ENCODE results near the gene SLC35F6.

Gene SLC35F6

GRCh38 chr2:26722328-26722727, 41.8 kb upstream of the SLC35F6 start:
- no peak for TF ChIP-seq TAF1 (IDR thresholded peaks at IDR 0.05; ENCODE audit: borderline replicate concordance, insufficient read depth, low read length)
- TF ChIP-seq SIN3A (IDR thresholded peaks at IDR 0.05; ENCODE audit: borderline replicate concordance, insufficient read depth, low read length) = no peak
- no peak for TF ChIP-seq REST (IDR thresholded peaks at IDR 0.05; ENCODE audit: insufficient read depth in 1 of 2, low read depth in 2 of 2, low read length in 2 of 2)
- no peak for TF ChIP-seq FOXP2 (optimal IDR thresholded peaks at IDR 0.05; ENCODE audit: borderline replicate concordance, extremely low read depth, extremely low read length, insufficient read depth)
- no peak for TF ChIP-seq POLR2AphosphoS5 (IDR thresholded peaks at IDR 0.05; ENCODE audit: low read depth, low read length)

DNA sequence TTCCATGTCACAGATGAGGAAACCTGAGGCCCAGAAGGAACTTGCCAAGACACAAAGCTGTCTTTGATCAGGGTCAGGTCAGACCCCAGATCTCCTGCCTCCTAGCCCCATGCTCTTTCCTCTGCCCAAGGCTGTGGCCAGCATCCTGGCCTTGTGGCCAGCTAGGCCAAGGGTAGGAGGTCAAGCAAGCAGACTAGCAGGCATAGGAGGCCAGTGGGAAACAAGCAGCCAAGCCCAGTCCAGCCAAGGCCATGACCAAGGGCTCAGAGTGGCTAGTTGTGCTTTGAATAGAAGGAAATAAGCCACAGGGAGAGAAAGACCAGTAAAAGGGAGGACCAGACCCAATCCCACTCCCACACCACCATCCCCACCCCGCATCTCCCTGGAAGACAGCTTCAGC, 41.2 kb upstream of the SLC35F6 start:
- no peak for TF ChIP-seq FOXP2 (optimal IDR thresholded peaks at IDR 0.05; ENCODE audit: borderline replicate concordance, extremely low read depth, extremely low read length, insufficient read depth)
- TF ChIP-seq SIN3A (IDR thresholded peaks at IDR 0.05; ENCODE audit: borderline replicate concordance, insufficient read depth, low read length) = no peak
- no peak for TF ChIP-seq POLR2AphosphoS5 (IDR thresholded peaks at IDR 0.05; ENCODE audit: low read depth, low read length)
- no peak for TF ChIP-seq REST (IDR thresholded peaks at IDR 0.05; ENCODE audit: insufficient read depth in 1 of 2, low read depth in 2 of 2, low read length in 2 of 2)
- TF ChIP-seq TAF1 (IDR thresholded peaks at IDR 0.05; ENCODE audit: borderline replicate concordance, insufficient read depth, low read length) = no peak

DNA sequence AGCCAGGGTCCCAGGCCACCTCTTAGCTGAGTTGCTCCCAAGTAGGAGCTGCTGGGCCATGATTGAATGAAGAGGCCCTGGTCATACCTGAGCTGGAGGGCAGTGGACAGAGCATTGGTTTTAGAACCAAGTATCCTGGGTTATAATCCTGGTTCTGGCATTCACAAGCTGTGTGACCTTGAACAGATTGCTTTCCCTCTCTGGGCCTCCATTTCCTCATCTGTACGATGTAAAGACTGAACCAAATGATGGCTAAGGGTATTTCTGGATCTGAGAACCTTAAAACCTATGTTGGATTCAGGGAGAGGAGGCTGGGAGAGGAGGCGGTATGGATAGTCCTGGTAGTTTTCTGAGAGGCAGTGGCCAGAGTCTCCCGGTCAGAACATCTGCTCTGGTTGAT, 40.6 kb upstream of the SLC35F6 start:
- TF ChIP-seq FOXP2 (optimal IDR thresholded peaks at IDR 0.05; ENCODE audit: borderline replicate concordance, extremely low read depth, extremely low read length, insufficient read depth) (no peak), SIN3A (IDR thresholded peaks at IDR 0.05; ENCODE audit: borderline replicate concordance, insufficient read depth, low read length) (no peak), REST (IDR thresholded peaks at IDR 0.05; ENCODE audit: insufficient read depth in 1 of 2, low read depth in 2 of 2, low read length in 2 of 2) (no peak), TAF1 (IDR thresholded peaks at IDR 0.05; ENCODE audit: borderline replicate concordance, insufficient read depth, low read length) (no peak), POLR2AphosphoS5 (IDR thresholded peaks at IDR 0.05; ENCODE audit: low read depth, low read length) (no peak)

GRCh38 chr2:26723991-26724750, 39.9 kb upstream of the SLC35F6 start:
- TF ChIP-seq FOXP2 (optimal IDR thresholded peaks at IDR 0.05; ENCODE audit: borderline replicate concordance, extremely low read depth, extremely low read length, insufficient read depth) (no peak), POLR2AphosphoS5 (IDR thresholded peaks at IDR 0.05; ENCODE audit: low read depth, low read length) (no peak), TAF1 (IDR thresholded peaks at IDR 0.05; ENCODE audit: borderline replicate concordance, insufficient read depth, low read length) (no peak), REST (IDR thresholded peaks at IDR 0.05; ENCODE audit: insufficient read depth in 1 of 2, low read depth in 2 of 2, low read length in 2 of 2) (no peak)

Measured in PFSK-1 (cell line).